Epidermal melanocyte (primary cell): ENCODE measurements around the gene ANK3.
"Not testable (repeated sequence)": the region's sequence is repeated elsewhere in the genome, so short reads cannot be mapped to it uniquely, and the experiment has no call there.

Experiments used
- DNase-seq: peaks from one replicate; pipeline ENCODE4 v3.0.0; 2011; ENCODE audit warnings: low spot score; ENCODE audit not compliant: insufficient read length

The ANK3 gene

GRCh38 chr10:60035984-60036383 lies 353.7 kb downstream of the ANK3 start:
- no peak for DNase-seq

GRCh38 chr10:60035375-60035774 lies 354.3 kb downstream of the ANK3 start:
- DNase-seq = not testable (repeated sequence)

- DNase-seq = no peak
These were observed 357.0 kb downstream of the ANK3 start for GRCh38 chr10:60032723-60033122.

GRCh38 chr10:60031664-60032063 lies 358.0 kb downstream of the ANK3 start:
- DNase-seq = no peak

- DNase-seq = no peak
These were observed 358.5 kb downstream of the ANK3 start for GRCh38 chr10:60031183-60031582.

- DNase-seq = no peak
These were observed 360.2 kb downstream of the ANK3 start for GRCh38 chr10:60029475-60029874.

GRCh38 chr10:60028081-60028480 lies 361.6 kb downstream of the ANK3 start:
- DNase-seq = no peak

- DNase-seq = no peak
These were observed 364.4 kb downstream of the ANK3 start for GRCh38 chr10:60025279-60025678.

- no peak for DNase-seq
These were observed 365.2 kb downstream of the ANK3 start for GRCh38 chr10:60024506-60024905.

GRCh38 chr10:60023155-60023877 lies 366.4 kb downstream of the ANK3 start:
- no peak for DNase-seq

- DNase-seq = no peak
These were observed 368.3 kb downstream of the ANK3 start for GRCh38 chr10:60021361-60021760.

GRCh38 chr10:60016794-60017193 lies 372.9 kb downstream of the ANK3 start:
- DNase-seq = no peak

GRCh38 chr10:60009710-60010383 lies 379.8 kb downstream of the ANK3 start:
- no peak for DNase-seq

GRCh38 chr10:60009276-60009675 lies 380.4 kb downstream of the ANK3 start:
- no peak for DNase-seq

- no peak for DNase-seq
These were observed 380.9 kb downstream of the ANK3 start for GRCh38 chr10:60008816-60009215.

GRCh38 chr10:60006062-60006461 lies 383.6 kb downstream of the ANK3 start:
- no peak for DNase-seq

GRCh38 chr10:60003651-60004523 lies 385.8 kb downstream of the ANK3 start:
- no peak for DNase-seq

- DNase-seq = no peak
These were observed 388.9 kb downstream of the ANK3 start for GRCh38 chr10:60000747-60001146.

- DNase-seq = no peak
These were observed 391.7 kb downstream of the ANK3 start for GRCh38 chr10:59997827-59998525.

GRCh38 chr10:59995862-59996261 lies 393.8 kb downstream of the ANK3 start:
- DNase-seq = no peak

GRCh38 chr10:59993931-59994330 lies 395.7 kb downstream of the ANK3 start:
- no peak for DNase-seq
